DOHH2 (cell line): ENCODE results near the gene EIF2D.

Experiments used
- CTCF ChIP-seq: fragments of 200-600 bp; sonication (generic); IDR thresholded peaks from one replicate; pipeline ENCODE4 v1.5.1; 2014; ENCODE audit warnings: antibody characterized with exemption, mild to moderate bottlenecking, low read depth, low read length; ENCODE audit not compliant: poor library complexity, severe bottlenecking
- EZH2phosphoT487 ChIP-seq: fragments of 200-600 bp; sonication (generic); IDR thresholded peaks from 2 replicates; pipeline ENCODE4 v1.6.1; 2017; ENCODE audit warnings: borderline replicate concordance, mild to moderate bottlenecking, antibody characterized with exemption, low read length, moderate library complexity, mixed read lengths

- TF ChIP-seq CTCF (no peak), EZH2phosphoT487 (no peak)
Measured at GRCh38 chr1:206557636-206558473, 54.4 kb downstream of the EIF2D start.
